ENCODE measurements around the gene KPNA4. TPM values are rescaled to one million over a fixed set of nuclear protein-coding genes. Genes with fewer than 3 reads are reported as not detected.

The KPNA4 gene
- total and polyA plus RNA-seq, 2 donors (not counting 3 experiments of a cell fraction or from before 2014, with no cell fraction given): 12.2 to 70.1 TPM

DNA sequence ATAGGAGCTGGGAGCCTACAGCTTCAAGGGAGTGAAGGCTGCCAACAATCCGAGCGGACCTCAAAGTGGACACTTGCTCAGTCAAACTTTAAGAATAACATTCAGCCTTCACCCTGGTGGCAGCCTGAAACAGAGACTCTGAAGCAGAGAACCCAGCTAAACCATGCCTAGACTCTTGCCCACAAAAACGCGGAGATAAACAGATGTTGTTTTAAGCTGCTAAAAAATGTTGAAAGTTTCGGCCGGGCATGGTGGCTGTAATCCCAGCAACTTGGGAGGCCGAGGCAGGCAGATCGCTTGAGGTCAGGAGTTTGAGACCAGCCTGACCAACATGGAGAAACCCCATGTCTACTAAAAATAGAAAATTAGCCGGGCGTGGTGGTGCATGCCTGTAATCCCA lies 86.0 kb downstream of the KPNA4 start:
- H3K4me3 ChIP-seq (replicated peaks in 1 of 3; ENCODE audit: insufficient read depth in 1 of 3, low read depth in 1 of 3, low read length in 3 of 3): no peak overlapping the region
- FAIRE-seq (no peak), DNase-seq (ENCODE audit: low read depth, low spot score) (no peak)
- peaks cover 2 to 8% of the 10 kb centered on the region in 2 experiments for H3K27me3 ChIP-seq (ENCODE audit: control insufficient read depth in 2 of 2, insufficient read depth in 2 of 2, low read length in 2 of 2)
- no peak overlapping the region for H2AFZ ChIP-seq (ENCODE audit: low read depth, low read length)
- BruUV-seq (replicated peaks): no TSS peak
- H3K9me3 ChIP-seq (replicated peaks; ENCODE audit: control insufficient read depth, insufficient read depth, low read length): no peaks in the 10 kb centered on the region
- H3K4me1 ChIP-seq (ENCODE audit: control insufficient read depth, extremely low read depth, insufficient read depth, low read length): no peaks in the 10 kb centered on the region
- H3K4me2 ChIP-seq (ENCODE audit: insufficient read depth, low read length): no peak overlapping the region
- H3K79me2 ChIP-seq (ENCODE audit: control insufficient read depth, insufficient read depth, low read length): no peaks in the 10 kb centered on the region
- POLR2A ChIA-PET: no interaction called here
- TF ChIP-seq FOS (IDR thresholded peaks at IDR 0.05; ENCODE audit: borderline replicate concordance, insufficient read depth, low read length): no peak
- TF ChIP-seq EZH2 (IDR thresholded peaks at IDR 0.05; ENCODE audit: borderline replicate concordance, low read depth, low read length, severe bottlenecking): no peak
- TF ChIP-seq POLR2A (IDR thresholded peaks at IDR 0.05; ENCODE audit: low read depth, low read length): no peak
- TF ChIP-seq, protein P1, sequence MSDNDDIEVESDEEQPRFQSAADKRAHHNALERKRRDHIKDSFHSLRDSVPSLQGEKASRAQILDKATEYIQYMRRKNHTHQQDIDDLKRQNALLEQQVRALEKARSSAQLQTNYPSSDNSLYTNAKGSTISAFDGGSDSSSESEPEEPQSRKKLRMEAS (IDR thresholded peaks at IDR 0.05; ENCODE audit: insufficient read depth, insufficient read length): no peak
- TF ChIP-seq, protein P2, sequence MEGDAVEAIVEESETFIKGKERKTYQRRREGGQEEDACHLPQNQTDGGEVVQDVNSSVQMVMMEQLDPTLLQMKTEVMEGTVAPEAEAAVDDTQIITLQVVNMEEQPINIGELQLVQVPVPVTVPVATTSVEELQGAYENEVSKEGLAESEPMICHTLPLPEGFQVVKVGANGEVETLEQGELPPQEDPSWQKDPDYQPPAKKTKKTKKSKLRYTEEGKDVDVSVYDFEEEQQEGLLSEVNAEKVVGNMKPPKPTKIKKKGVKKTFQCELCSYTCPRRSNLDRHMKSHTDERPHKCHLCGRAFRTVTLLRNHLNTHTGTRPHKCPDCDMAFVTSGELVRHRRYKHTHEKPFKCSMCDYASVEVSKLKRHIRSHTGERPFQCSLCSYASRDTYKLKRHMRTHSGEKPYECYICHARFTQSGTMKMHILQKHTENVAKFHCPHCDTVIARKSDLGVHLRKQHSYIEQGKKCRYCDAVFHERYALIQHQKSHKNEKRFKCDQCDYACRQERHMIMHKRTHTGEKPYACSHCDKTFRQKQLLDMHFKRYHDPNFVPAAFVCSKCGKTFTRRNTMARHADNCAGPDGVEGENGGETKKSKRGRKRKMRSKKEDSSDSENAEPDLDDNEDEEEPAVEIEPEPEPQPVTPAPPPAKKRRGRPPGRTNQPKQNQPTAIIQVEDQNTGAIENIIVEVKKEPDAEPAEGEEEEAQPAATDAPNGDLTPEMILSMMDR (IDR thresholded peaks at IDR 0.05; ENCODE audit: extremely low read depth in 1 of 2, insufficient read depth in 1 of 2, low read depth in 1 of 2, low read length in 2 of 2): no peak
- TF ChIP-seq GATA2 (IDR thresholded peaks at IDR 0.05; ENCODE audit: insufficient read depth, insufficient read length, low read depth, low read length): no peak
- TF ChIP-seq MYC (IDR thresholded peaks at IDR 0.05; ENCODE audit: low read depth, low read length): no peak
- no peak for TF ChIP-seq JUN (IDR thresholded peaks at IDR 0.05; ENCODE audit: borderline replicate concordance, insufficient read depth, insufficient read length, low read depth)
- no peak for TF ChIP-seq POLR2AphosphoS5 (IDR thresholded peaks at IDR 0.05; ENCODE audit: insufficient read depth, low read depth, low read length)
- no peaks in the 10 kb centered on the region for H4K20me1 ChIP-seq (replicated peaks; ENCODE audit: control insufficient read depth, extremely low read depth, insufficient read depth, low read length)
- H3K36me3 ChIP-seq (ENCODE audit: control insufficient read depth in 2 of 2, extremely low read depth in 1 of 2, insufficient read depth in 2 of 2, low read length in 2 of 2): no peaks in the 10 kb centered on the region
- H3K9ac ChIP-seq (replicated peaks; ENCODE audit: extremely low read depth, insufficient read depth, low read length): no peak overlapping the region
- no peaks in the 10 kb centered on the region for H3K9me1 ChIP-seq (replicated peaks; ENCODE audit: control insufficient read depth, extremely low read depth, insufficient read depth, low read length)
- CTCF ChIA-PET: interaction anchor here (1.5 to 3.6 kb wide), 2 partner anchors 9 to 12 kb away, joined by 3 to 11 read pairs; no protein-coding TSS in a partner anchor
- dilution Hi-C loops (cut with MboI; ENCODE audit: extremely low pct_ligation_motif_present, low sequenced_read_pairs): no loop called here
- H3K27ac ChIP-seq (ENCODE audit: insufficient read depth, low read depth, low read length): no peak overlapping the region
- intact Hi-C loops (cut with micrococcal nuclease): no loop called here
